Panc1 (cell line): Measurements from ENCODE around the gene MAF. TPM values are rescaled to one million over a fixed set of nuclear protein-coding genes. Genes with fewer than 3 reads are reported as not detected.

ENCODE experiments used
- ATAC-seq: fragments of 200-7000 bp; cut with Tn5 transposase; 2 replicates; pipeline ENCODE4 v1.9.1; 2020; ENCODE audit warnings: mild to moderate bottlenecking, moderate library complexity
- BruUV-seq: library from RNA; stranded (reverse); fragments of 400-500 nt; replicated peaks from 2 replicates; lab custom pipeline; 2021; lab: Mats Ljungman, UMichigan
- CTCF ChIA-PET: fragments of 300-600 bp; sonication (Branson Sonifier 250); formaldehyde crosslinking; loops from one replicate; lab custom pipeline; 2022; ENCODE audit warnings: antibody characterized with exemption; lab: Charles Lee
- POLR2A ChIA-PET: fragments of 300-600 bp; sonication (Branson Sonifier 250); formaldehyde crosslinking; loops from one replicate; lab custom pipeline; 2022; ENCODE audit warnings: antibody characterized with exemption; lab: Charles Lee
- DNase-seq: peaks from one replicate; pipeline ENCODE4 v3.0.0-alpha.2; 2010; ENCODE audit warnings: low read depth, low spot score
- H3K27ac ChIP-seq: 2 replicates; pipeline ENCODE4 v1.5.1; 2011; ENCODE audit warnings: mild to moderate bottlenecking, low read length, inconsistent platforms
- H3K27me3 ChIP-seq: fragments of 200-500 bp; sonication (Bioruptor generic); 2 replicates; pipeline ENCODE4 v1.6.0; 2014; ENCODE audit warnings: low read length, inconsistent platforms; ENCODE audit not compliant: control insufficient read depth, insufficient read depth
- H3K36me3 ChIP-seq: fragments of 200-500 bp; sonication (Bioruptor generic); 2 replicates; pipeline ENCODE4 v1.5.1; 2014; ENCODE audit warnings: inconsistent platforms, mild to moderate bottlenecking, low read length, moderate library complexity; ENCODE audit not compliant: control insufficient read depth, insufficient read depth
- H3K4me1 ChIP-seq: 2 replicates; pipeline ENCODE4 v1.5.1; 2011; ENCODE audit warnings: inconsistent platforms, mild to moderate bottlenecking, low read length, moderate library complexity; ENCODE audit not compliant: control insufficient read depth, insufficient read depth
- H3K4me3 ChIP-seq, 2 experiments: 2 replicates each; pipeline ENCODE4 v1.5.1; 2011 to 2012; ENCODE audit warnings: low read depth in 2 of 2, low read length in 2 of 2, mild to moderate bottlenecking in 2 of 2, inconsistent platforms in 1 of 2, moderate library complexity in 1 of 2
- H3K9me3 ChIP-seq: fragments of 200-500 bp; sonication (Bioruptor generic); 2 replicates; pipeline ENCODE4 v1.5.1; 2014; ENCODE audit warnings: low read depth, mild to moderate bottlenecking, inconsistent platforms, low read length, moderate library complexity; ENCODE audit not compliant: control insufficient read depth, insufficient read depth
- CTCF ChIP-seq: fragments of 450-650 bp; IDR thresholded peaks from 2 replicates; pipeline ENCODE4 v1.5.1; 2017; ENCODE audit warnings: mild to moderate bottlenecking
- POLR2AphosphoS5 ChIP-seq: IDR thresholded peaks from 2 replicates; pipeline ENCODE4 v1.6.1; 2012; ENCODE audit warnings: mild to moderate bottlenecking, low read depth, low read length, moderate library complexity
- REST ChIP-seq, 2 experiments: IDR thresholded peaks; 2 replicates each; pipeline ENCODE4 v1.6.1; 2011 to 2012; ENCODE audit warnings: low read depth in 2 of 2, control low read depth in 1 of 2, low read length in 1 of 2, mild to moderate bottlenecking in 1 of 2, moderate library complexity in 1 of 2; ENCODE audit not compliant: insufficient read depth in 1 of 2
- SIN3A ChIP-seq: IDR thresholded peaks from 2 replicates; pipeline ENCODE4 v1.6.1; 2012; ENCODE audit warnings: low read depth, mild to moderate bottlenecking, low read length, moderate library complexity, borderline replicate concordance; ENCODE audit not compliant: insufficient read depth
- TCF7L2 ChIP-seq: IDR thresholded peaks from 2 replicates; pipeline ENCODE4 v1.6.1; 2011; ENCODE audit warnings: mild to moderate bottlenecking, low read depth, low read length, inconsistent platforms
- in situ Hi-C: cut with HindIII; loops from 2 replicates; pipeline ENCODE4 v1.10.0; 2016; ENCODE audit warnings: low sequenced_read_pairs, low pct_unique_long_range_greater_than_20kb
- intact Hi-C: fragments of 100-400 bp; cut with micrococcal nuclease; formaldehyde crosslinking; loops from one replicate; pipeline ENCODE4 v1.10.0; 2022; ENCODE audit not compliant: unreplicated experiment
- total RNA-seq: library from RNA; stranded (reverse); gene quantifications from one replicate; pipeline ENCODE4 v1.2.1, GENCODE V29; 2021; ENCODE audit not compliant: unreplicated experiment

The MAF gene
- total RNA-seq, 1 experiment from 2014 or later: 0.46 TPM

GRCh38 chr16:79573884-79574283, 26.7 kb downstream of the MAF start:
- POLR2A ChIA-PET: no interaction called here

GRCh38 chr16:79573071-79573470, 27.5 kb downstream of the MAF start:
- TF ChIP-seq SIN3A (no peak), CTCF (no peak), TCF7L2 (no peak), REST (IDR thresholded peaks at IDR 0.05; ENCODE audit: insufficient read depth in 1 of 2, low read depth in 2 of 2, low read length in 1 of 2) (no peak), POLR2AphosphoS5 (no peak)
- POLR2A ChIA-PET: no interaction called here
- ATAC-seq: no peak

More at GRCh38 chr16:79573884-79574283, 26.7 kb downstream of the MAF start:
- H3K4me1 ChIP-seq: no peaks in the 10 kb centered on the region
- no peaks in the 10 kb centered on the region for H3K9me3 ChIP-seq
- H3K4me3 ChIP-seq: no peak overlapping the region
- H3K36me3 ChIP-seq: no peaks in the 10 kb centered on the region; the same call in 1 of the 2 replicates
- H3K27ac ChIP-seq: no peak overlapping the region
- BruUV-seq: no TSS peak
- TF ChIP-seq POLR2AphosphoS5: no peak
- TF ChIP-seq REST (IDR thresholded peaks at IDR 0.05; ENCODE audit: insufficient read depth in 1 of 2, low read depth in 2 of 2, low read length in 1 of 2): no peak
- TF ChIP-seq SIN3A: no peak
- TF ChIP-seq CTCF: no peak
- TF ChIP-seq TCF7L2: no peak
- intact Hi-C loops: no loop called here
- CTCF ChIA-PET: no interaction called here
- ATAC-seq (no peak), DNase-seq (no peak)
- in situ Hi-C loops: no loop called here
- H3K27me3 ChIP-seq: peaks cover 2% of the 10 kb centered on the region

More at GRCh38 chr16:79573071-79573470, 27.5 kb downstream of the MAF start:
- no TSS peak for BruUV-seq
- in situ Hi-C loops: no loop called here
- Histone ChIP-seq H3K27ac (no peak overlapping the region), H3K36me3 (no peaks in the 10 kb centered on the region), H3K4me3 (no peak overlapping the region), H3K9me3 (no peaks in the 10 kb centered on the region), H3K4me1 (no peaks in the 10 kb centered on the region), H3K27me3 (peaks cover 2% of the 10 kb centered on the region)
- no peak for DNase-seq
- CTCF ChIA-PET: no interaction called here
- intact Hi-C loops: no loop called here
